IMR-90 (cell line): ENCODE measurements around the gene GABRE.

Experiments used
- CEBPB ChIP-seq: IDR thresholded peaks from 2 replicates; pipeline ENCODE4 v1.6.1; 2012; ENCODE audit warnings: low read depth, low read length, improper control_type of control experiment
- CHD1 ChIP-seq: IDR thresholded peaks from 2 replicates; pipeline ENCODE4 v1.6.1; 2012; ENCODE audit warnings: low read depth, low read length, improper control_type of control experiment
- CTCF ChIP-seq: conservative IDR thresholded peaks from 2 replicates; pipeline ENCODE4 v1.5.1; 2012; ENCODE audit warnings: mild to moderate bottlenecking, low read depth, low read length, improper control_type of control experiment
- ELK1 ChIP-seq: fragments of 150-350 bp; IDR thresholded peaks from 2 replicates; pipeline ENCODE4 v1.6.1; 2016; ENCODE audit warnings: low read depth, mild to moderate bottlenecking, low read length, moderate library complexity, borderline replicate concordance
- FOS ChIP-seq: fragments of 150-350 bp; IDR thresholded peaks from 2 replicates; pipeline ENCODE4 v1.6.1; 2016; ENCODE audit warnings: low read depth, low read length
- MAFK ChIP-seq: IDR thresholded peaks from 2 replicates; pipeline ENCODE4 v1.6.1; 2012; ENCODE audit warnings: low read depth, low read length, improper control_type of control experiment
- NFE2L2 ChIP-seq: fragments of 150-350 bp; IDR thresholded peaks from 2 replicates; pipeline ENCODE4 v1.6.1; 2016; ENCODE audit warnings: low read depth, mild to moderate bottlenecking, low read length
- POLR2A ChIP-seq: IDR thresholded peaks from 2 replicates; pipeline ENCODE4 v1.6.1; 2012; ENCODE audit warnings: mild to moderate bottlenecking, low read depth, low read length
- RAD21 ChIP-seq: IDR thresholded peaks from 2 replicates; pipeline ENCODE4 v1.6.1; 2012; ENCODE audit warnings: low read length, improper control_type of control experiment
- RFX5 ChIP-seq: IDR thresholded peaks from 2 replicates; pipeline ENCODE4 v1.8.0; 2012; ENCODE audit warnings: low read depth, mild to moderate bottlenecking, low read length, moderate library complexity
- SMC3 ChIP-seq: fragments of 150-350 bp; IDR thresholded peaks from 2 replicates; pipeline ENCODE4 v1.6.1; 2016; ENCODE audit warnings: low read depth, mild to moderate bottlenecking, antibody characterized with exemption, low read length, moderate library complexity
- USF2 ChIP-seq: fragments of 150-350 bp; IDR thresholded peaks from 2 replicates; pipeline ENCODE4 v1.6.1; 2017; ENCODE audit warnings: mild to moderate bottlenecking, antibody characterized with exemption, low read length, low read depth

- no peak for TF ChIP-seq CTCF
- TF ChIP-seq USF2, result no peak
- TF ChIP-seq NFE2L2, result no peak
- TF ChIP-seq CEBPB, result no peak
- TF ChIP-seq RFX5, result no peak
- no peak for TF ChIP-seq POLR2A
- TF ChIP-seq CHD1, result no peak
- TF ChIP-seq SMC3, result no peak
- no peak for TF ChIP-seq MAFK
- TF ChIP-seq RAD21, result no peak
- no peak for TF ChIP-seq FOS
- no peak for TF ChIP-seq ELK1
Measured at GRCh38 chrX:151966236-151966635, 8.2 kb downstream of the GABRE start.
